GM12878 (cell line): ENCODE data around the gene SPEG. TPM values are rescaled to one million over a fixed set of nuclear protein-coding genes. Genes with fewer than 3 reads are reported as not detected.

ENCODE experiments used
- ATAC-seq: fragments of 200-7000 bp; cut with Tn5 transposase; 3 replicates; pipeline ENCODE4 v1.9.1; 2020; ENCODE audit warnings: mild to moderate bottlenecking, moderate library complexity
- BruUV-seq: library from RNA; stranded (reverse); fragments of 400-500 nt; replicated peaks from 2 replicates; lab custom pipeline; 2021; lab: Mats Ljungman, UMichigan
- CTCF ChIA-PET: fragments of 300-600 bp; sonication (Branson Sonifier 250); formaldehyde crosslinking; extraction: SDS; loops from one replicate; lab custom pipeline; 2021; ENCODE audit warnings: inconsistent platforms; lab: Yijun Ruan, JAX
- POLR2A ChIA-PET: fragments of 350-600 bp; formaldehyde crosslinking; extraction: SDS; loops from one replicate; lab custom pipeline; 2021; ENCODE audit warnings: inconsistent platforms; lab: Charles Lee
- RAD21 ChIA-PET: fragments of 300-600 bp; sonication (Branson Sonifier 250); formaldehyde crosslinking; loops from one replicate; lab custom pipeline; 2023; ENCODE audit warnings: antibody characterized with exemption; ENCODE audit not compliant: unreplicated experiment; lab: Charles Lee
- SMC1A ChIA-PET: fragments of 300-600 bp; sonication (Branson Sonifier 250); formaldehyde crosslinking; loops from one replicate; lab custom pipeline; 2023; ENCODE audit not compliant: unreplicated experiment, uncharacterized antibody; lab: Charles Lee
- DNase-seq: peaks from one replicate; pipeline ENCODE4 v3.0.0-alpha.2; 2011; ENCODE audit warnings: low read depth, low spot score
- FAIRE-seq: peaks from 3 replicates; lab custom pipeline; 2011; peaks lifted over from hg19 to GRCh38; lab: Jason Lieb, UNC
- H2AFZ ChIP-seq: 2 replicates; pipeline ENCODE4 v1.6.0; 2011; ENCODE audit warnings: low read depth, low read length, control low read depth; ENCODE audit not compliant: control insufficient read depth
- H3K27ac ChIP-seq: 2 replicates; pipeline ENCODE4 v1.5.1; 2011; ENCODE audit warnings: control low read depth; ENCODE audit not compliant: control insufficient read depth, insufficient read depth
- H3K27me3 ChIP-seq, 2 experiments: replicated peaks in 1 of 2; 2 replicates each; pipeline versions ENCODE4 v1.6.0 to v1.6.1; 2011; ENCODE audit warnings: low read length in 1 of 2; ENCODE audit not compliant: control insufficient read depth in 2 of 2, insufficient read depth in 2 of 2
- H3K36me3 ChIP-seq, 2 experiments: 2 replicates each; pipeline ENCODE4 v1.5.1; 2011; ENCODE audit warnings: low read length in 1 of 2; ENCODE audit not compliant: control insufficient read depth in 2 of 2, insufficient read depth in 2 of 2
- H3K4me1 ChIP-seq: 2 replicates; pipeline ENCODE4 v1.6.1; 2011; ENCODE audit warnings: mild to moderate bottlenecking, low read length, moderate library complexity, mixed read lengths; ENCODE audit not compliant: control insufficient read depth, insufficient read depth
- H3K4me2 ChIP-seq: 2 replicates; pipeline ENCODE4 v1.6.0; 2011; ENCODE audit warnings: control low read depth; ENCODE audit not compliant: control insufficient read depth, insufficient read depth
- H3K4me3 ChIP-seq: fragments of 200-600 bp; sonication (generic); 2 replicates; pipeline ENCODE4 v1.5.1; 2016
- H3K79me2 ChIP-seq: 2 replicates; pipeline ENCODE4 v1.6.0; 2011; ENCODE audit warnings: low read length; ENCODE audit not compliant: control insufficient read depth, insufficient read depth
- H3K9ac ChIP-seq: 2 replicates; pipeline ENCODE4 v1.8.0; 2011; ENCODE audit warnings: low read length, control low read depth, mixed read lengths; ENCODE audit not compliant: control insufficient read depth, insufficient read depth
- H3K9me3 ChIP-seq: replicated peaks from 3 replicates; pipeline ENCODE4 v1.5.1; 2011; ENCODE audit warnings: mild to moderate bottlenecking, low read length; ENCODE audit not compliant: control insufficient read depth, insufficient read depth
- H4K20me1 ChIP-seq: 2 replicates; pipeline ENCODE4 v1.6.0; 2011; ENCODE audit not compliant: control insufficient read depth, insufficient read depth
- CTCF ChIP-seq, 3 experiments: IDR thresholded peaks in 2 of 3; conservative IDR thresholded peaks in 1 of 3; 2 replicates each; pipeline ENCODE4 v1.5.1; 2011; ENCODE audit warnings: low read depth in 3 of 3, low read length in 3 of 3, mild to moderate bottlenecking in 3 of 3, control low read depth in 2 of 3, moderate library complexity in 2 of 3, inconsistent platforms in 1 of 3, mixed read lengths in 1 of 3; ENCODE audit not compliant: control insufficient read depth in 2 of 3, insufficient read depth in 1 of 3; ENCODE audit errors: extremely low read depth in 1 of 3
- NR2C1 ChIP-seq: fragments of 450-650 bp; IDR thresholded peaks from 2 replicates; pipeline ENCODE4 v1.6.1; 2017; ENCODE audit warnings: antibody characterized with exemption, mild to moderate bottlenecking, moderate library complexity
- WGBS: methylation state at CpG from one replicate; pipeline ENCODE4 v1.1.6; 2016; ENCODE audit warnings: low lambda C conversion rate; ENCODE audit not compliant: insufficient replicate concordance, insufficient coverage; ENCODE audit errors: missing lambda C conversion rate; 5-methylcytosine and 5-hydroxymethylcytosine counted together
- in situ Hi-C: fragments of 300-500 bp; cut with MboI; formaldehyde crosslinking; loops from 9 replicates; pipeline ENCODE4 v1.14.3; 2018; ENCODE audit warnings: mixed read lengths
- intact Hi-C: fragments of 100-400 bp; cut with micrococcal nuclease; formaldehyde crosslinking; loops from one replicate; pipeline ENCODE4 v1.14.2; 2022; ENCODE audit not compliant: unreplicated experiment
- polyA plus RNA-seq, 11 experiments: library from polyadenylated mRNA; depleted of rRNA in 4 of 11; unstranded in 6 of 11; stranded (reverse) in 5 of 11; fragments of >200 nt; fragmentation: Nextera tagmentation in 4 of 11; fragmentation: Illumina TruSeq in 1 of 11; extraction: Ambion mirVana in 4 of 11; extraction: Trizol in 1 of 11; gene quantifications; 1 replicate in 1 of 11; 2 replicates in 10 of 11; pipeline versions ENCODE4 v1.2.1 to v1.2.3, GENCODE V29; 2011 to 2016; ENCODE audit warnings: inconsistent platforms in 2 of 11, missing spikeins in 2 of 11, low read depth in 1 of 11
- total RNA-seq, 4 experiments: library from RNA; depleted of rRNA in 3 of 4; stranded (reverse); fragments of >200 nt in 3 of 4; fragmentation: Illumina TruSeq in 1 of 4; extraction: Trizol in 1 of 4; gene quantifications; 2 replicates each; pipeline versions ENCODE4 v1.2.1 to v1.2.3, GENCODE V29; 2013 to 2021

Gene SPEG
- total and polyA plus RNA-seq, 10 of the 15 experiments (the other 5 are each of a cell fraction or from before 2014, with no cell fraction given), result 0.03 to 0.28 TPM; not detected in 8

DNA sequence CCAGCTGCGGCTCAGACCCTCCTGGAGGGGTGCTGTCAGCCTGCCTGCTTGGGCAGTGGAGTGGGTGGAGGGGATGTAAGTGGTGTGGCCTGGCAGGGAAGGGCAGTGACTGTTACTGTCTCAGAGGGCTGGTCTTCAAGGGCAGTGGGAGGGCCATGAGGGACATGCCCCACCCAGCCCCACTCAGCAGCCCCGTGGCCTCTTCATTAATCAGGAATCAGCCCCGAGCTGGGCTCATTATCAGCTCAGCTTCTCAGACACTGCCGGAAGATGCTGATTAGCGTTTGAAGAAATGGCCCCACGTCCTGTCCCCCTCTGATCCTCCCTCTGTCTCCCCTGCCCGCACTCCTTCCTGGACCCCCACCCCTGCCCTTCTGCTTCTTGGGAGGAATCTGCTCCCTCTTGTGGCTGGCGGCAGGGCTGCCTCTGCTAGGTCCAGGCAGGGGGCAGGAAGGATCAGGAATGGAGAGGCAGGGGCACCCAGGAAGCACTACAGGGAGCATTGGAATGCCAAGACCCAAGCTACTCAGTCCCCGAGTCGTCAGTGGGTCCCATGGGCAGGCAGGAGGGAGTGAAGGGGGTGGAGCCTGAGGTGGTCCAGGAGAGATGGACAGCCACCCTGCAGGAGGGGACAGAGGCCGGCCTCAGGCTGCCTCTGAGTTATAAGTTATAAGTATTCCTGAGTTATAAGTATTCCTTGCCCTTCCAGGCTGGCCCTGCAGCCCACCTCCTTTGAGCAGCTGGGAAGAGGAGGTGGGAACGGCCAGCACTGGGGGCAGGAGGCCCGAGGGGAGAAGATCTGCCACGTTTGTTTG, 86.6 kb downstream of the SPEG start:
- TF ChIP-seq NR2C1 (no peak), CTCF (IDR thresholded peaks at IDR 0.05 in 2 of 3, conservative IDR thresholded peaks at IDR 0.05 in 1 of 3; ENCODE audit: control insufficient read depth in 2 of 3, extremely low read depth in 1 of 3, insufficient read depth in 1 of 3, low read depth in 3 of 3, low read length in 3 of 3) (peak; percentile 16 to 40 (median 29); a peak in 4 of 6 replicates)
- FAIRE-seq (no peak), DNase-seq (no peak), ATAC-seq (peak; percentile 62)
- H3K9me3 ChIP-seq, result no peaks in the 10 kb centered on the region
- POLR2A ChIA-PET, result no interaction called here
- no peak overlapping the region for H3K27ac ChIP-seq
- in situ Hi-C loops, result no loop called here
- no peaks in the 10 kb centered on the region for H3K36me3 ChIP-seq
- H3K9ac ChIP-seq, result no peak overlapping the region
- H3K4me2 ChIP-seq, result no peak overlapping the region
- no TSS peak for BruUV-seq
- no peaks in the 10 kb centered on the region for H3K79me2 ChIP-seq
- RAD21 ChIA-PET, result no interaction called here
- SMC1A ChIA-PET, result interaction anchor here (0.9 kb wide), 1 partner anchor 9 kb away, joined by 3 read pairs; no protein-coding TSS in a partner anchor
- H3K27me3 ChIP-seq, result peaks cover 16 to 20% of the 10 kb centered on the region in 2 experiments
- H2AFZ ChIP-seq, result no peak overlapping the region
- CTCF ChIA-PET, result interaction anchor here (1.0 to 2.3 kb wide), 4 partner anchors 9 to 119 kb away, joined by 3 to 9 read pairs (median 4); no protein-coding TSS in a partner anchor
- no peaks in the 10 kb centered on the region for H4K20me1 ChIP-seq
- intact Hi-C loops, result no loop called here
- 9% methylated on average over 8 of the region's 14 CpGs for WGBS
- H3K4me1 ChIP-seq, result no peaks in the 10 kb centered on the region
- H3K4me3 ChIP-seq, result no peak overlapping the region
